NOMO-1 treated with dmso at 0.1 percent for 144 hours (cell line): ENCODE measurements around the gene IL36B.

ENCODE experiments used
- DNase-seq: peaks from one replicate; lab custom pipeline; 2025; ENCODE audit not compliant: unreplicated experiment; lab: John Stamatoyannopoulos, UW

Gene IL36B

GRCh38 chr2:113012436-113013335, 40.0 kb downstream of the IL36B start:
- no peak for DNase-seq

GRCh38 chr2:113011108-113011507, 41.6 kb downstream of the IL36B start:
- no peak for DNase-seq

GRCh38 chr2:113010088-113010487, 42.6 kb downstream of the IL36B start:
- DNase-seq, result no peak

- no peak for DNase-seq
These were observed 43.0 kb downstream of the IL36B start for GRCh38 chr2:113009622-113010021.

GRCh38 chr2:113007250-113007649, 45.4 kb downstream of the IL36B start:
- DNase-seq, result no peak

- no peak for DNase-seq
These were observed 47.6 kb downstream of the IL36B start, which contains the start of gene IL36A for GRCh38 chr2:113005030-113005509. Gene IL36A (plus strand): TSS chr2:113005459. CDS start chr2:113005872, 413 bp downstream.

- DNase-seq, result no peak
These were observed 50.0 kb downstream of the IL36B start for GRCh38 chr2:113002677-113003076.

GRCh38 chr2:113000436-113000835, 52.2 kb downstream of the IL36B start:
- DNase-seq, result no peak

- no peak for DNase-seq
These were observed 55.5 kb downstream of the IL36B start for GRCh38 chr2:112997151-112997550.

GRCh38 chr2:112996635-112997034, 56.0 kb downstream of the IL36B start:
- no peak for DNase-seq

- DNase-seq, result no peak
These were observed 57.2 kb downstream of the IL36B start for GRCh38 chr2:112995346-112995920.

- no peak for DNase-seq
These were observed 58.0 kb downstream of the IL36B start for GRCh38 chr2:112994648-112995047.

- no peak for DNase-seq
These were observed 58.8 kb downstream of the IL36B start for GRCh38 chr2:112993831-112994230.

GRCh38 chr2:112989611-112990010, 63.1 kb downstream of the IL36B start:
- no peak for DNase-seq

GRCh38 chr2:112985090-112985489, 67.6 kb downstream of the IL36B start:
- DNase-seq, result no peak

- no peak for DNase-seq
These were observed 72.1 kb downstream of the IL36B start for GRCh38 chr2:112980537-112980936.

- DNase-seq, result no peak
These were observed 72.9 kb downstream of the IL36B start for GRCh38 chr2:112979731-112980130.

- DNase-seq, result no peak
These were observed 75.1 kb downstream of the IL36B start, which contains the start of gene IL36G for GRCh38 chr2:112977559-112978056. Gene IL36G (plus strand): TSS chr2:112978006. CDS start chr2:112978639, 633 bp downstream.
